GM19395 (cell line): ENCODE measurements around the gene CTBP2.

Experiments used
- ATAC-seq: cut with Tn5 transposase; IDR thresholded peaks from one replicate; pipeline ENCODE4 v1.9.1; 2021; ENCODE audit warnings: mild to moderate bottlenecking, moderate library complexity; ENCODE audit not compliant: unreplicated experiment

CTBP2 gene

DNA sequence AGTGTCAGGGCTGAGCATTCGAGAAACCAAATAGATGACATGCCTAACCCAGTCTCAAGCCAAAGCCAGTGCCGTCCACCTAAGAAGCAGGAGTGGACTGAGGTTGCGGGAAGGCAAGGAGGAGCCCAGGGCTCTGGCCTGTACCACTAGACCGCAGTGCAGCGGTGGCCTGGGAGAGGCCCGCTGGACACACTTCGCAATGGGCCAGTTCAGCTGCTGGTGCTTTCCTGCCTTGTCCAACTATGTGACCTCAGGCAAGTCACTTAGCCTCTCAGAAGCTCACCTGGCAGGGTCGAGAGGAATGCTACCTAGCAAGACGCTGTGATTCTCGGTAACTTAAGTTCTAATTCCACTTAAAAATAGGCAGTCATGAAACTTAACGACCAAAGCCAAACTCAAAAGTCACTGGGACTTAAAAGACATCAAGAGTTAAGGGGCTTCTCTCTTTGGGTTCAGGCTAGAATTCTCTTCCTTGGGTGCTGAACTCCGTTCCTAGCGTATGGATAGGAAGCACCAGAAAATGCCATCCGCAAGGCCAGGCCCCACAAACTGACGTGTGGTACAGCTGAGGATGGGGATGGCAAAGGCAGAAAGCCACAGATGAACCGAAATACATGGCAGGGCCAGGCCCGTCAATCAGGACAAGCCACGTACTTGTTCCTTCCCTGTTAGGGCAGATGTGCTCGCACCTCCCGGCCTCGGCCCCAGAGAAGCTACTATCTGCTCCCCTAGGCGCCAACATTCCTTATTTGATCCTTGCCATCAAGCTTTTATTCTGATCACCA lies 34.2 kb downstream of the CTBP2 start:
- no peak for ATAC-seq

DNA sequence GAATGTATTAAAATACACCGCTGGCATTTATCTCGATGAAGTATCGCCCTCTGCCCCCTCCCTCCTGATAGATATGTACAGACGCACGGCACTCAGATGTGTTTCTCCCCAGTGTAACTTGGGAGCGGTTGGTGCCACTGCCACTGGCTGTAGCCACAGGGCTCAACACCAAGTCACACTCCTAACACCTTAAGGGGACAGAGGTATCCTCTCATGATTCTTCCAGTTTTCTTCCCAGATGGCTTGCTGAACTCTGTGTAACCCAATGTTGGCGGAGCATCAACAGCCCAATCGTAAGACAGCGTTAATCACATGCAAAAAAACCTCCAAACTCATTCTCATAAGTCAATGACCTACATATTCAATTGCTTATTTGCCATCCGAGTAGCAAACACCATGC lies 35.5 kb downstream of the CTBP2 start:
- ATAC-seq, result no peak

DNA sequence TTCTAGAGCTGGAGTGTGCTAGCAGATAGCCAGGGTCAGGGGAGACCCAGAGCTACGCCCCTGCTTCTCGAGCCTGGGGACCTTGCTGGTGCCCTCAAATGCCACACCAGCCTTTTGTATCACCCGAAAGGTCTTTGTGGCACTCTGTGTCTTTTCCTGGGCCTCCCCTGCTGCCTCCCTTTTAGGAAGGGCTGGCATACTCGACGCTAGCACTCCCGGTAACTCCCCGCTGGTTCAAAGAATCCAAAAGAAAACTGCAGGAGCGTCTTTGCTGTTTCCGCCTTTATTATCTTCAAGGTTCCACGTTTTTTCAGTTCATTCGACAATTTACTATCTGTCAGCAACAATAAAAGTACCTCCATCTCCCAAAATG lies 36.3 kb downstream of the CTBP2 start:
- no peak for ATAC-seq

DNA sequence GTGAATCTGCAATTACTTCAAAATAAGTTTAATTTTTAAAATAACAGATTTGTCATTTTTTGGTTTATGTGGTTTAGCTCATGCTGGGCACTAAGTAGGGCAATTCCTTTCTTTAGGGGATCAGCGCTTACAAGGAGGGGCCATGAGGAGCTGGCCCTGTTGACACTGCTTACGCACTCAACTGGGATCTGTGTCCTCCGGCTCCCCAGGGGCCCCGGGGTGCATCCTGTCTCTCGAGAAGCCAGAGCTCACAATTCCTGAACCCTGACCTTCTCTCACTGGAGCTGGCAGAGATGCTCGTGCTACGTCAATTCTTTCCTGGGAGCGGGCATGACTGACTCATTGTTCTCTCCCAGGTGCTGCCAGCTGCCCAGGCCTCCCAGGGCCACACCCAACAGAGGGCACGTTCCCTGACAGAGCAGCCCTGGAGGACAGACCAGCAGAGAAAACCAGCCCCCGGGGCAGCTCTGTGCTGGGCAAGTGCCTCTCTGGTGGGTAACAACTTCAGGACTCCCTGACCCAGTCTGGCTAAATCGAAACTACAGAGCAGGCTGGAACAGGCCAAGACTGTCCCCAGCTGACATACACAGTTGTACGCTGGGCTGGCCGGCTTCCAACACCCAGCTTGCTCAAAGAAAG lies 36.8 kb downstream of the CTBP2 start:
- ATAC-seq, result no peak

DNA sequence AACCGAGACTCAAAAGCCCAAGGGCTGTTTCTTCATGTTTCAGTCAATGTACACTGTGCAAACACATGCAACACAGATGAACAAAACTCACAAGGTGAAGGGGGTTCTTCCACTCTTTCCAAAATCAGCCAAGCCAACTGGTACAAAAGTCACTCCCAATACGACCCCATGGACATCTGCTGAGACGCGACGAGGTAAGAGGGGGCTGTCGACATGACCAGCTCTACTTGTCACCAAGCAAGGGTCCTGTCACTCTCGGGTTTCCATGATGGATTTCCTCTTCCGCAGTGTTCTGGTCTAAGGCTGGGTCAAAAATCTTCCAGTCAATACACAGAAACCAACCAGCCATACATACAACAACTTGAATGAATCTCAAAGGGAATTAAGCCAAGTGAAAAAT lies 37.8 kb downstream of the CTBP2 start:
- no peak for ATAC-seq

DNA sequence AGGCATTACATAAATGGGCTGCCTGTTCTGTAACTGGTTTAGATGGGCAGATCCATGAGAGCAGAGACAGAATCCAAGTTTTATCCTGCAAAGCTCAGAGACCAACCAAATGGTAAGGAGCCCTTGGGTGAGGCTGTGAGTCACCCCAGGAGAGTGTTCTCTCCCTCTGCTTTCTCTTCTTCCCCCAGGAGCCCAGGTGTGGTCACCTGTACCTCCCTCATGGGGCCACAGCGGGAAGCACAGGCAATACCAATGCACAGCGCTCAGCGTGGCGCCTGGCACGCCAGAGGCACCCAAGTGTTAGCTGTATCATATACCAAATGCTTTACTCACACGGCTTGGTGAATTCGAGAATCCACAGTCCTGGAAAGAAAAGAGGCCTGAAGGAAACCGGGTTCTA lies 39.4 kb downstream of the CTBP2 start:
- no peak for ATAC-seq

DNA sequence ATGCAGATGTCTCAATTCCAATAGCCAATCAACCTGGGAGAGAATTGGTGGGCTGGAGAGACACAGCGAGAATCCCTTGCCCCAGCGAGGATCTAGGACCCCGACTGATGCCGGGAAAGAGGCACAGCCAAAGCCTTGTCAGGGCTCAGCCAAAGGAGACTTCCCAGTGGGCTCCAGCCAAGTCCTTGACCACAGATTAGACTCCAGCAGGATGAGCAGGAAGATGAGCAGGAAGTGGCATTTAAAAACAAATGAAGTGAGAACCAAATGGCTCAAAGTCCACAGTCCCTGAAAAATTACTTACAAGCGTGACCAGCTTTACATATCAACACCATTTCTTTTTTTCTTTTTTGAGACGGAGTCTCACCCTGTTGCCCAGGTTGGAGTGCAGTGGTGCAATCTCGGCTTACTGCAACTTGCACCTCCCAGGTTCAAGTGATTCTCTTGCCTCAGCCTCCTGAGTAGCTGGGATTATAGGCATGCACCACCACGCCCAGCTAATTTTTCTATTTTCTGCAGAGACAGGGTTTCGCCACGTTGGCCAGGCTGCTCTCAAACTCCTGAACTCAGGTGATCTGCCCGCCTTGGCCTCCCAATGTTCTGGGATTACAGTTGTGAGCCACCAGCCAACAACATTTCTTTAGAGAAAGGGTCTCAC lies 40.2 kb downstream of the CTBP2 start:
- ATAC-seq, result no peak

DNA sequence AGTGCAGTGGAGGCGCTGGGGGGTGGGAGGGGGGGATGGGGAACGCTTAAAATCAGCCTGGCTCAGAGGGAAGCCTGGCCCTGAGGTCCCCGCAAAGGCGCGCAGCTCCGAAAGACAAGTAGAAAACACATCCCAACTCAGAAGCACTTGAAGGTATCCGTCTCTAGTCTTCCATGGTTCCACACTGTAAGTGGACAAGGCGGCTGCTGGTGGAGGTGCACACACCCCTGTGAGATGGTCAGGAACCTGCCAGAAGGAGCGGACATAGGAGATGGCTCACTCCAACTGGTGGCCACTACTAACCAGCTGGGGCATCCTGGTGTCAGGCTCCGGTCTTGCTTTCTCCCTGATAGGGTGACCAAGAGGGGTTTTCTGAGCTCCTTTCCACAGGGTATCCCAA lies 41.7 kb downstream of the CTBP2 start:
- no peak for ATAC-seq

DNA sequence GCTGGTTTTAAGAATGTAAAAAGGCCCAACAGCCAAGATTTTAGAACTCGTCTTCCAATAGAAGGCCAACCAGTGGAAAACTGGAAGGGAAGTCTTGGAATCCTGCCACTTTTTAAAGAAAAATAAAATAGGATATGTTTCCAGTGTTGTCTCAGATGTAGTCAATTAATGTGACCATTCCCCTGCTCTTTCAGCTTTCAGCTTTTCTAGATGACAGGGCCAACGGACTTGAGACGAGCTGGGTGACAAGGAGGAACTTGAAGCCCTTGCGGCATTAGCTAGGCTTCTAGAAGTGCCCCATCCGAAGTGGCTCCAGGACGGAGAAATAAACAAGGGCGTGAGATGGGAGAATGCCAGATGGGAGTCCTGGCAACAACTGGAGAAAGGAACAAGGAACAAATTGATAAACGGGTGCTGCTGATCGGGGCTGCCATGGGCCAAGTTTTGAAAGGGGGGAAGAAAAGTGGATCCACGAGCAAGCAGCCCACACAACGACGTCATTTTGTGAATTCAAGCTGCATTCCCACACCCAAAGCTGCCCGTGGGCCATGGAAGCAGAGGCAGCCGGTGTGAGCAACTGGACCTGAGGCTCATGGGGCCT lies 42.3 kb downstream of the CTBP2 start:
- ATAC-seq, result no peak

DNA sequence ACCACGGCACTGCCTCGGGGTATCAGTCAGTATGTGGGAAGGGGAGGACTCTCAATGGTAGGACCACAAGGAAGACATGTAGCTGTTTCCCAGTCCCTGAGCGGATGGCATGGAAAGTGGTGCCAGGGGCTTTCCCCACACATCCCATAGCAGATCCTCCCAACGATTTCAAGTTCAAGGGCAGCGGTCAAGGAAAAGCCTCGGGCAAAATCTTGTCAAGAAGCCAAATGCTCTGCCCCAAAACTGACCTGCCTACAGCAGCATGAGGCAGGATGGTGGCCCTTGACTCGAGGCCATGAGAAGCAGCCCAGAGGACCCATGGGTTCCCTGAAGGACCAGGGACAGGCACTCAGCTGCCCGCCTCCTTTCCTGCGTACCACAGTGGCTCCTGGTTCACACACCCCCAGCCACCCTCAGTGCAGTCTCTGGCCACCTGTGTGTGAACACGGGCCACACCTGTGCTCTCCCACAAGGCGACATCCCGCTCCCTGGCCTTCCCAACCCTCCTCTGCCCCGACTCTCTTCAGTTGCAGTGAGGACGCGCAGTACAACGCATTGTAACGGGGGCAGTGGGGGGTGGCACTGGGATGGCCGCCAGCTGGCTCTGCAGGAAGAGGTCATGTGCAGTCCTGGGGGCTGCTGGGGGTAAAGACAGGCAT lies 43.6 kb downstream of the CTBP2 start:
- no peak for ATAC-seq

DNA sequence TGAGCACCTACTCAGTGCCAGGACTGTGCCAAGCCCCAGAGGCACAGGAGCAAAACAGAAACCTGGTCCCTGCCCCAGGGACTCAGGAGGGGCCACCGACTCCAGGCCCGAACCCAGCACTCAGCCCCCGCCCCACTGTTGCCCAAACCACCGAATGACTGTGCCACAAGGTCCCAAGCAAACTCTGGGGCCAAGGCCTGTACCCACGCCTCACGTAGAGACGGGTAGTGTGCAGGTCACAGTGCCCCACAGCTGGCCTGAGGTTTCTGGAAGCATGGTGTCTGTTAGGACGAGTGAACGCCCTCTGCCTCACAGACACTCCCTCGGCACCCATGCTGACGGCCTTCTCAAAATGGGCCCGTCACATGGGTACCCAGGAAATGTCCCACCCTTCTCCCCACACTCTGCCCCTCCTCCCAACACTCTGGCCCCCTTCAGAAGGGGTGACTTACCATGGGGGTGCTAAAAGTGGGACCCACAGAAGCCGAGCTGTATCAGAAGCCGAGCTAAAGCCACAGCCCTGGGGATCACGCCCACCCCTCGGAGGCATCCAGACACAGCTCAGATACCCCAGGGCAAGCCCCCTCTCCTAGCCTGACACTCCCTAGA lies 44.2 kb downstream of the CTBP2 start:
- ATAC-seq, result no peak

DNA sequence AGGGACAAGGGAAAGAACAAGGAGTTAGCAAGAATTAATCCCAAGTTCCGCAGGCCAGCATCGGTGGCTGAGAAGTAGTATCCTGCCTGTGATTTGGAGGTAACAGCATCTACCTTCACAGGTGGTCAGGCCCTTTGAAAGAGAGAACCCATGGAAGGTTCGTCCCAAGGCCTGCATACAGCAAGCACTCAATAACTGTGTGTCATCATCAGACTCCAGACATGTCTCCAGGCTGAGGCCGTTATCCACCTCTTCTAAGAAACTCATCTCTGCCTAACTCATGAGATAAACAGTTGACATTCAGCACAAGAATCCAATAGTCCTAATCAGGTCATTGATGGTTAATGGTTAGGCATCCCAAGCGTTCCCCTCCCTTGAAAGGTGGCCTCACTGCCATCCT lies 45.0 kb downstream of the CTBP2 start:
- ATAC-seq, result no peak

DNA sequence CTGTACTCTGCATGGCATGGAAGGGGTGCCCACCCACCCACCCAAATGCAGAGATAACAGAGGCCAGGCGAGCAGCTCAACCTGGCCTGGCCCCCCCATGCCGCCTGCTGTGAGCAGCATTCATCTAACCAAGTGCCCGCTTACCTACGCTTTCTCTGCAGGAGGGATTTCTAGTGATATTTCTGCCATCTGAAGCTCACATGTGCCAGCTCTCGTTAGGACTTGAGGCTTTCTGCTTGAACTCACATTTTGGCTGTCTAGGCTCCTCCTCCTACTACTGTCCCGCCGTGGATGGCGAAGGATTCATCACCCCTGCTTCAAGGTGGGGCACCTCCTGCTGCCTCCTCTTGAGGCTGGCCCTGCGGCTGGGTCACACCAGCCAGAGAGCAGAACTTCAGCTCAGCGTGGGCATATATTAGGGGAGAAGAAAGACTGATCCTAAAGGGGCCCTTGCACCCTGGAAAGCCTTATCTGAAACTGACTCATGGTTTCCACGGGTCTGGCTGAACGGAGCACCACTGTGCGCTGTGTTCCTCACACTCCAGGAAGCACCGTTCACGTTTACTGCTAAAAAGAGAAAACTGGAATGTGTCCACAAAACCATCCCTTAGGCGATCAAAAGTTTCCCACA lies 45.5 kb downstream of the CTBP2 start:
- no peak for ATAC-seq

DNA sequence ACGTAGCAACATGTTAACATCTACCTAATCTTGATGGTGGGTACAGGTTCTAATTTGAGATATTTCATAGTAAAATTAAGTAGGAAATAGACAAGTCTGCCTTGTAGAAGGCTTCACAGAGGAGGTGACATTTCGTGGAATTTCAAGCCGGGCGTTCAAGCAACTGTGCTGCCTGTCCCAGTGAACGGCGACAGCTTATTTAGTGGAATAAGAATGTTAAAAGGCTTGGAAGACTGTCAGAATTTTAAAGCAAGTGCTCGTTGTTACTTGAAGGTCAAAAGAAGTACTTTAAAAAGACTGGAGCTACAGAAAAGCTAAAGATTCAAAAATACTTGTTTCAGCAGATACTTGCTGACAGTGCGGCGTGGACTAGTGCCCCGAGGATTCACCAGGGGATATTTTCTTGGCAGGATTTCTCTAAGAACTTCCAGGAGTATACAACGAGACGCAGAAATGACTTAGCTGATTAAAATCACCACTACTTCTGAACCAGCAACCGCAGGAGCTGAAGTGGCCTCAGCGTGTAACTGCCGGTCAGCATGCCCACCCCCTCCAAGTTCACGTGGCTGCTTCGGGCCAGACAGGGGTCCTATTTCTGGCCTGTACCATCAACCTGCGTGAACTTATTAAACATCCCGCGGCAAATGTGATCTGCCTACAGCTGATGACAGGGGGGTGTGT lies 46.5 kb downstream of the CTBP2 start:
- ATAC-seq, result no peak

DNA sequence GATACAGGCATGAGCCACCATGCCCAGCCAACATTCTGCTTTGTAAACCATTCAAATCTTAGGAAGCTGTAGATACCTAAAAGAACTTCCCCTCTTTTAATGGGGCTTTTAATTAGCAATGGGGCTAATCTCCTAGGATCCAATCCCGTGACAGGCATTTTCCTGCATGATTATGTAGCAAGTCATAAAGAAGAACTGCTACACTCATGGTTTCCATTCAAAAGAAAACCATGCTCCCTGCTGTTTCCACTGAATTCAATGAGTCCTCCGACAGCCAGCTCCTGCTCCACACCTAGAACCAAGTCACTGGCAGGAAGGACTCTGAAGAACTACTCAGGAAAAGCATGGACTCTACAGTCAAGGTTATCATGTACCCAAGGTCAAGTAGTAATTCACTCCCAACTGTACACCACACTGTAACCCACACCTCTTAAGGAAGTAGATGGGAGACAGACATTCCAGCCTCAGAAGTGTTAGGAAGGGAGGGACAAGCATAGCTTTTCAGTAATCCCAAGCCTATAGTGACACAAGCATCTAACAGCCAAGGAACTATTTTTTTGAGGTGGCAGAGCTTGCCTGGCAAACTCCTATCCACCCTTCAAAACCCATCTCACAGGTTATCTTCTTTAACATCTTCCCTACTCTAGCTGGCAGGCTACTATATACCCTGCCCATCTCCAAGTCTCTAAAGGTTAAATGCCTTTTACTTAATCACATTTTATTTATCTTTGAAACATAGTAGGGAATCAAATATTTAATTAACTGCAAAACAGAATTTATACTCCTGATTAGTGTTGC lies 47.5 kb downstream of the CTBP2 start:
- no peak for ATAC-seq

DNA sequence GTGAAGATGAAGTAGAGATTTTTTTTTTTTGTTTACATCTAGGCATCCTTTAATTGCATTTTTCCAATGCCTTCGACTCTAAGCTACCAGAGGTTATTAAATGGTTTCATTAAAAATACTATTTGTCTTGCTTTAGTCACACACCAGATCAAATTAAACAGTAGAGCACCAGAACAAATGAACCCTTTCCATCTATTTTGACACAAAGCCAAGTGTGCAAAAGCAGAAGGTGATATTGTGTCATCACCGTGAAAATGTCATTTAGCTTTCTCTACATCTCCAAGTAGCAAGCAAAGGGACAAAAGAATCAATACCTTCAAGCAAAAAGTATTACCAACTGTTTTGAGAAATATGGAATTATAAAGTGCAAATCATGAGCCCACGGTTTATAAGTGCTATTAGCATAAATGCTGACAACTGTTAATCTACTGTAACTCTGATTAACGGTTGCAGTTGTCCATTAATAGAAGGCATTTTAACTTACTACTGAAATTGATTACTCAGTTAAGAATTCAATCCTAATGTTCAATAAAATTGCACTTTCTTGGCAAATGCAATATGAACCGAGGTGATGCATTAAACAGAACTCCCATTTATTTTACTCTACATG lies 49.1 kb downstream of the CTBP2 start:
- ATAC-seq, result no peak

DNA sequence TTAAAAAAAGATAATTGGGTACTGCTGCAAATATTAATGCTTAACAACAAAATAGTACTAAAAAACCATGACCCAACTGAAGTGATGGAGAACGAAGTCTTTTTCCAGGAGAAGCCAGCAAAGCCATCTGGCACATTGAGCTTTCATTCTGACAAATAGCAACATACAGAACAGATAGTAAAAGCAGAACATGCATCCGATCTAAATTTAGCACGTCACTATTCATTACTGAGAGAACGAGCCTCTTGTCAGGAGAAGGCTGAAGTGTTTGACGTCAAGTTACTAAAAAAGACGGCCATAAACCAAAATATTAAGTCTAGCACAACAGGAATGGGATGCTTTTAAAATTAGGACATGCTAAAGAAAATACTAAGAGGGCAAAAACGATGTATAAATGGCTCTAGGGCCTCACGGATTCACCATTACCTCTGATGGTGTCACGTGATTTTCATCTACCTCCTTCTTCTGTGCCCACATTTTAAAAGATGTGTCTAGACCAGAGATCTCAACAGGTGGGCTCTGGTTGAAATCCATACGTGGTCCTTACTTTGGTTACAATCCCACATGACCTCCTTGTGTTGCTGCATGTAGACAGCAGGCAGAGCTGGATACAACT lies 52.3 kb downstream of the CTBP2 start:
- ATAC-seq, result no peak
